HepG2 (cell line): ENCODE results near the gene CHRD. TPM values are rescaled to one million over a fixed set of nuclear protein-coding genes. Genes with fewer than 3 reads are reported as not detected.
A peak's percentile ranks its signal among the peaks of the same experiment; 100 is the strongest.

ENCODE experiments used
- ATAC-seq: fragments of 200-7000 bp; cut with Tn5 transposase; 3 replicates; pipeline ENCODE4 v1.9.1; 2020; ENCODE audit warnings: mild to moderate bottlenecking, moderate library complexity
- BruUV-seq: library from RNA; stranded (reverse); fragments of 400-500 nt; replicated peaks from 2 replicates; lab custom pipeline; 2021; lab: Mats Ljungman, UMichigan
- CTCF ChIA-PET: fragments of 300-600 bp; formaldehyde crosslinking; extraction: SDS; loops from one replicate; lab custom pipeline; 2021; ENCODE audit warnings: low total read pairs, inconsistent platforms, low intra/inter-chr PET ratio; lab: Yijun Ruan, JAX
- POLR2A ChIA-PET: fragments of 350-600 bp; sonication (Branson Sonifier 250); formaldehyde crosslinking; loops from one replicate; lab custom pipeline; 2020; ENCODE audit warnings: antibody characterized with exemption, inconsistent platforms; lab: Yijun Ruan, JAX
- DNase-seq: peaks from one replicate; pipeline ENCODE4 v3.0.0-alpha.2; 2015; ENCODE audit warnings: low spot score
- FAIRE-seq: peaks from 3 replicates; lab custom pipeline; 2011; peaks lifted over from hg19 to GRCh38; lab: Jason Lieb, UNC
- H2AFZ ChIP-seq: one replicate; pipeline ENCODE4 v1.6.1; 2011; ENCODE audit warnings: low read length, inconsistent platforms
- H3K27ac ChIP-seq: fragments of 300-600 bp; 3 replicates; pipeline ENCODE4 v1.8.0; 2011; ENCODE audit warnings: mixed run types, mild to moderate bottlenecking, mixed read lengths, low read length, inconsistent platforms; ENCODE audit not compliant: insufficient read depth; ENCODE audit errors: extremely low read length
- H3K27me3 ChIP-seq, 2 experiments: fragments of 200-600 bp in 1 of 2; 2 replicates in 1 of 2; 3 replicates in 1 of 2; pipeline versions ENCODE4 v1.6.0 to v1.8.0; 2011; ENCODE audit warnings: low read length in 2 of 2, mild to moderate bottlenecking in 2 of 2, moderate library complexity in 2 of 2, inconsistent platforms in 1 of 2; ENCODE audit not compliant: insufficient read depth in 2 of 2, control insufficient read depth in 1 of 2
- H3K36me3 ChIP-seq, 2 experiments: fragments of 200-600 bp in 1 of 2; replicated peaks in 1 of 2; 2 replicates in 1 of 2; 3 replicates in 1 of 2; pipeline versions ENCODE4 v1.5.1 to v1.8.0; 2011; ENCODE audit warnings: low read length in 2 of 2, inconsistent platforms in 1 of 2; ENCODE audit not compliant: insufficient read depth in 2 of 2, control insufficient read depth in 1 of 2
- H3K4me1 ChIP-seq: 2 replicates; pipeline ENCODE4 v1.5.1; 2012; ENCODE audit warnings: low read length, inconsistent platforms; ENCODE audit not compliant: insufficient read depth
- H3K4me2 ChIP-seq: 2 replicates; pipeline ENCODE4 v1.6.0; 2011; ENCODE audit warnings: low read depth, low read length, inconsistent platforms
- H3K4me3 ChIP-seq, 3 experiments: fragments of 200-600 bp in 1 of 3; sonication (generic), shearing (Covaris generic) in 1 of 3; replicated peaks in 1 of 3; 2 replicates each; pipeline ENCODE4 v1.5.1; 2011 to 2016; ENCODE audit warnings: low read length in 3 of 3, inconsistent platforms in 2 of 3, low read depth in 2 of 3, mild to moderate bottlenecking in 2 of 3, control low read depth in 1 of 3, mixed read lengths in 1 of 3; ENCODE audit not compliant: insufficient read depth in 1 of 3
- H3K79me2 ChIP-seq: one replicate; pipeline ENCODE4 v1.6.1; 2011; ENCODE audit warnings: low read length, inconsistent platforms; ENCODE audit not compliant: insufficient read depth
- H3K9ac ChIP-seq: 2 replicates; pipeline ENCODE4 v1.6.0; 2011; ENCODE audit warnings: mild to moderate bottlenecking, low read depth, low read length, inconsistent platforms; ENCODE audit not compliant: insufficient read depth
- H3K9me3 ChIP-seq: 2 replicates; pipeline ENCODE4 v1.5.1; 2012; ENCODE audit warnings: mild to moderate bottlenecking, low read length
- H4K20me1 ChIP-seq: 2 replicates; pipeline ENCODE4 v1.6.0; 2011; ENCODE audit warnings: inconsistent platforms, mild to moderate bottlenecking, low read length, moderate library complexity; ENCODE audit not compliant: insufficient read depth
- EP300 ChIP-seq, 3 experiments: sonication (generic) in 1 of 3; formaldehyde crosslinking in 1 of 3; IDR thresholded peaks; 2 replicates each; pipeline versions ENCODE4 v1.5.1 to v1.6.1; 2011 to 2020; ENCODE audit warnings: low read depth in 2 of 3, low read length in 2 of 3, borderline replicate concordance in 1 of 3, improper control_type of control experiment in 1 of 3, mild to moderate bottlenecking in 1 of 3, missing genetic modification reagents in 1 of 3, moderate library complexity in 1 of 3
- FOXA3 ChIP-seq: IDR thresholded peaks from 2 replicates; pipeline ENCODE4 v1.6.1; 2016; ENCODE audit warnings: missing genetic modification reagents, missing compliant biosample characterization
- GATAD2A ChIP-seq: IDR thresholded peaks from 2 replicates; pipeline ENCODE4 v1.6.1; 2016
- HDAC1 ChIP-seq: sonication (generic); formaldehyde crosslinking; IDR thresholded peaks from 2 replicates; pipeline ENCODE4 v1.5.1; 2020; ENCODE audit warnings: mild to moderate bottlenecking, missing genetic modification reagents
- MIXL1 ChIP-seq: IDR thresholded peaks from 2 replicates; pipeline ENCODE4 v1.6.1; 2016
- SMC3 ChIP-seq: IDR thresholded peaks from 2 replicates; pipeline ENCODE4 v1.6.1; 2011; ENCODE audit warnings: low read length, improper control_type of control experiment
- TFAP4 ChIP-seq: sonication (generic); IDR thresholded peaks from 2 replicates; pipeline ENCODE4 v1.6.1; 2016; ENCODE audit warnings: low read depth, borderline replicate concordance
- TFDP2 ChIP-seq: sonication (generic); formaldehyde crosslinking; IDR thresholded peaks from 2 replicates; pipeline ENCODE4 v1.4.0; 2020; ENCODE audit warnings: missing genetic modification reagents
- ZBTB34 ChIP-seq: sonication (generic); formaldehyde crosslinking; IDR thresholded peaks from 2 replicates; pipeline ENCODE4 v1.8.0; 2022; ENCODE audit warnings: mild to moderate bottlenecking, missing genetic modification reagents
- ZFP37 ChIP-seq: sonication (generic); formaldehyde crosslinking; IDR thresholded peaks from 2 replicates; pipeline ENCODE4 v1.4.0; 2020; ENCODE audit warnings: missing genetic modification reagents, borderline replicate concordance
- ZIK1 ChIP-seq: sonication (generic); formaldehyde crosslinking; IDR thresholded peaks from 2 replicates; pipeline ENCODE4 v1.5.0; 2020; ENCODE audit warnings: mild to moderate bottlenecking, low read depth, missing genetic modification reagents, borderline replicate concordance
- ZNF784 ChIP-seq: sonication (generic); formaldehyde crosslinking; IDR thresholded peaks from 2 replicates; pipeline ENCODE4 v1.5.1; 2020; ENCODE audit warnings: missing genetic modification reagents, mild to moderate bottlenecking, borderline replicate concordance
- WGBS: methylation state at CpG from one replicate; pipeline ENCODE4 v1.1.6; 2017; ENCODE audit warnings: low lambda C conversion rate; 5-methylcytosine and 5-hydroxymethylcytosine counted together
- in situ Hi-C: cut with HindIII; loops from 2 replicates; pipeline ENCODE4 v1.10.0; 2017; ENCODE audit warnings: low pct_unique_long_range_greater_than_20kb; ENCODE audit not compliant: extremely low pct_ligation_motif_present
- intact Hi-C: fragments of 100-400 bp; cut with micrococcal nuclease; formaldehyde crosslinking; loops from one replicate; pipeline ENCODE4 v1.10.0; 2022; ENCODE audit not compliant: unreplicated experiment
- polyA plus RNA-seq, 8 experiments: library from polyadenylated mRNA; depleted of rRNA in 3 of 8; stranded (reverse) in 7 of 8; unstranded in 1 of 8; fragments of >200 nt; fragmentation: Illumina TruSeq in 4 of 8; extraction: Trizol in 4 of 8; gene quantifications; 2 replicates each; pipeline versions ENCODE4 v1.2.1 to v1.2.3, GENCODE V29; 2011 to 2016; ENCODE audit warnings: low read depth in 4 of 8, missing spikeins in 1 of 8, mixed read lengths in 1 of 8; ENCODE audit not compliant: insufficient read depth in 1 of 8
- total RNA-seq, 5 experiments: library from RNA; depleted of rRNA; stranded (reverse); fragments of >200 nt; fragmentation: Illumina TruSeq; extraction: Trizol; gene quantifications; 2 replicates each; pipeline ENCODE4 v1.2.3, GENCODE V29; 2016; ENCODE audit warnings: low read depth in 1 of 5

CHRD gene
- total and polyA plus RNA-seq, 2 of the 13 experiments (the other 11 are each of a cell fraction or from before 2014, with no cell fraction given), result 22.2 to 35.2 TPM

- ATAC-seq (peak; percentile 92), FAIRE-seq (peak; percentile 93), DNase-seq (peak; percentile 84)
- Histone ChIP-seq H3K27me3 (no peaks in the 10 kb centered on the region), H3K4me3 (no peak overlapping the region), H2AFZ (no peak overlapping the region), H3K27ac (peak overlapping the region; percentile 18), H4K20me1 (peaks cover 13% of the 10 kb centered on the region), H3K4me2 (no peak overlapping the region), H3K9ac (no peak overlapping the region), H3K79me2 (peaks cover under 1% of the 10 kb centered on the region), H3K4me1 (peaks cover 30% of the 10 kb centered on the region), H3K36me3 (peaks cover 17 to 57% of the 10 kb centered on the region in 2 experiments), H3K9me3 (no peaks in the 10 kb centered on the region)
- in situ Hi-C loops (loop anchor here (10.0 kb wide), 2 partner anchors 93 to 143 kb away; no protein-coding TSS in a partner anchor), intact Hi-C loops (loop anchor here (1.0 to 5.0 kb wide), 5 partner anchors 45 to 1204 kb away; no protein-coding TSS in a partner anchor)
- ChIA-PET CTCF (interaction anchor here (0.7 to 2.3 kb wide), 7 partner anchors 18 to 172 kb away, joined by 3 to 20 read pairs (median 7); no protein-coding TSS in a partner anchor), POLR2A (interaction anchor here (0.6 to 3.5 kb wide), 10 partner anchors 9 to 170 kb away, joined by 3 to 21 read pairs (median 5); partner anchors contain the start of genes CLCN2 and POLR2H)
- no TSS peak for BruUV-seq
- WGBS, result 59% methylated on average over 5 of the region's 5 CpGs
- TF ChIP-seq SMC3, result peak; percentile 97
- TF ChIP-seq MIXL1, result no peak
- no peak for TF ChIP-seq TFDP2 (CRISPR knock-in tag)
- no peak for TF ChIP-seq ZNF784
- TF ChIP-seq ZIK1, result no peak
- peak; percentile 48; the same call in 1 of the 2 replicates for TF ChIP-seq ZFP37
- TF ChIP-seq GATAD2A, result peak; percentile 49; the same call in 1 of the 2 replicates
- TF ChIP-seq TFAP4, result peak; percentile 98
- TF ChIP-seq EP300 (IDR thresholded peaks at IDR 0.05; ENCODE audit: low read depth in 2 of 2, low read length in 2 of 2), result peak in 1 of 2 experiments; percentile 23; a peak in 1 of 4 replicates
- TF ChIP-seq EP300 (CRISPR knock-in tag; IDR thresholded peaks at IDR 0.05; ENCODE audit: borderline replicate concordance), result no peak
- peak; percentile 79 for TF ChIP-seq FOXA3 (CRISPR knock-in tag)
- no peak for TF ChIP-seq ZBTB34 (CRISPR knock-in tag)
- TF ChIP-seq HDAC1 (CRISPR knock-in tag), result peak; percentile 67; the same call in 1 of the 2 replicates
Observed at GRCh38 chr3:184371570-184372018, 8.3 kb upstream of the CHRD start.
